SW480 (cell line): ENCODE results near the gene SEMA5A.

ENCODE experiments used
- DNase-seq: peaks from one replicate; pipeline ENCODE4 v3.0.0-alpha.2; 2016; ENCODE audit warnings: low spot score

SEMA5A gene

DNA sequence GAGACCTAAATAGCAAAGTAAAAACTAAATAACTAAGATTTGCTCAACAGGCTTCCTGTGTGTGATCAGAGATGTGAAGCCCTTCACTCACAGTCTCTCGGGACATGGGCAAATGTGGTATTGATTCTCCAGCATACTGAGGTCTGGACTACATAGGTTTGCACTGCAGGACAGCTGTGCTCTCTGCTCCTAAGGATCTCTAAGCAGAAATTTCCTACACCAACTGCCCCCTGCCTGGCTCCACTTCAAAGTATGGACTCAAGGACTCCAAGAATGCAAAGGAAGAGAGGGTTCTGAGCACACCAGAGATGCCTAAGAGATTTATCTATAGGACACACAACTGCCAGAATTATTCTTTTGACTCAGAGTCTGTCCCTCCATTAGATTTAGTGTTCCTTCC is 487.2 kb downstream of the SEMA5A start:
- DNase-seq, result no peak

DNA sequence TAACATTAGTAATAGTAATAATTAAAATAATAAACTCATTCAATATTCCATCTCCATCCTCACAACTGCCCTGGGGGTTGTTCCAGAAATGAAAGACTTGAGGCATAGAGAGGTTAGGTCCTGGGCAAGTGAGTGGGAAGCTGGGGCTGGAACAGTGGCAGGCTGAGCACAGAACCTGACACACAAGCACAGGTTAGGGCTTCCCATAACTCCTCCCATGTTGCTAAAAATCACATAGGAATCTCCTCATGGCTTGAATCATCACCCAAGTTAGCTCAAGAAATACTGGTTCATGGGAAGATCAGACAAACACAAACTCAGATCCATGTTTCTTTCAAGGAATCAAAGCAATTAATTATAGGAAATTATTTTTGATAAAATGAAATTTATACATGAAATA is 487.7 kb downstream of the SEMA5A start:
- no peak for DNase-seq

DNA sequence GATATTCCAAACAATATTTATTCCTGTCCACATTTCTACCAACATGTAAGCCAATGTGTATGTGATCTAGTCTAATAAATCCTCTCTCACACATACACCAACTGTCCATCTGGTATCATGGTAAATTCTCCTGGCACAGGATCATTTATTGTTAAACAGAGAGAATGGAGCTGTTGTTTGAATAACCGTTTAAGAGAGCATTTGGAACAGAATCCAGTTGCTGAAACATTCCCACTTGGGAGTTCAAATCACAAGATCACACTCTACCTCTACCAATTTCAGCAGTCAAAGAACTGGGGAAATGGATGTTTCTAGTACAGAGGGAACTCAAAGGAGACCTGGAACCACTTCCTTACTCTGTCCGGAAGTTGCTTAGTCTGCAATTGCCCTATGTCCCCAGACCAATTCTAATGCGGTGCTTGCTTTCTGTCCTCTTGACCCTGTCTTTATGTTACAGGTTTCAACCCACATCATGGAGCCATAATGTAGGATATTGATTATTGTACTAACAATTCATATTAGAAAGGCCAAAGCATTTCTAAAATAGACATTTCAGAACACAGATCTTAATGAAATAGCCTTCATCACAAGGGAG is 488.4 kb downstream of the SEMA5A start:
- no peak for DNase-seq

DNA sequence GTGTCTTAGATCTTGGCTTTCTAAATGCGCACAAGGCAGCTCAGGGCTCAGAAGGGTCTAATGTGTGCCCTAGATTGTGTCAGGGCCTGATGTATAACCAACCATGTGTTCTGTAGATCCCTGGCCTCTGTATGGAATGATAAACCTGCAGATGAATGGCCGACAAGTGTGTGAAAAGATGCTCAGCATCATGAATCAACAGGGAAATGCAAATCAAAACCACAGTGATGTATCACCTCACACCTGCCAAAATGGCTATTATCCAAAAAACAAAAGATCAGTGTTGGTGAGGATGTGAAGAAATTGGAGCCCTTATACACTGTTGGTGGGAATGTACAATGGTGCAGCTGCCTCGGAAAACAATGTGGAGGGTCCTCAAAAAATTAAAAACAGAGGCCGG is 489.8 kb downstream of the SEMA5A start:
- DNase-seq, result no peak

GRCh38 chr5:9054821-9055589 is 490.9 kb downstream of the SEMA5A start:
- DNase-seq, result no peak

DNA sequence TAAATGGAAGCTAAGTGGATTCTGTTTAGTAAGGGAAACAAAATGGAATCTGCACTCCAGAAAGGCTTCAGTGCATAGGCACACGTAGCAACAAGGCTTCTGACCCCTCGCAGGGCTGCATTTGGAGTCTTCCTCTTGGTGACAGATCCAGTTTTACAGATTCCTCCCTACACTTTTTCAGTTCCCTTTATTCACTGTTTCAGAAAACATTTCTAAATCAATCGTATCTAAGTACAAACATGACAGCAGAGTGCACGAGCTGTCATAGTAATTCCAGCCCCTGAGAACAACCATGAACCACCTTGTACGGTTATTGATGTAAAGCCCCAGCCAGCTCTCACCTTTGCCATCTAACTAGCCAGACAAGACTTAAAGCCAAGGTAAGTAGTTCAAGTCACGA is 491.6 kb downstream of the SEMA5A start:
- DNase-seq, result no peak

DNA sequence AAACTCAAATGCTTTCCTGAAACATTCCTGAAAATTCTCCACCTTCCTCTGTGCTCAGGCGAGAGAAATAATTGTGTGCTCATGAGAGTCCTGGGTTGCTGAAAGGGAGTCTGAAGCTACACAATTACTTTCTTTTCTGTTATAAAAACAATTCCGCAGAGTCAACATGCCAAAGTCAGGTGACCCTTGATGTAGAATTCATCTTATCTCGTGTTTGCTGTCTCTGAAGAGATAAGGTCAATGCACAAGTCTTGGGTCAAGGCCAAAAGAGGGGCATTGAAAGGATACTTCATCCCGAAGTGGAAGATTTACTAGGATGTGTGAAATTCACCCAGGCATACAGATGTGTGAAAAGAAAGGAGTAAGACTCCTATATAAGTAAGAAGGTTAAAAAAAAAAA is 493.5 kb downstream of the SEMA5A start:
- no peak for DNase-seq

DNA sequence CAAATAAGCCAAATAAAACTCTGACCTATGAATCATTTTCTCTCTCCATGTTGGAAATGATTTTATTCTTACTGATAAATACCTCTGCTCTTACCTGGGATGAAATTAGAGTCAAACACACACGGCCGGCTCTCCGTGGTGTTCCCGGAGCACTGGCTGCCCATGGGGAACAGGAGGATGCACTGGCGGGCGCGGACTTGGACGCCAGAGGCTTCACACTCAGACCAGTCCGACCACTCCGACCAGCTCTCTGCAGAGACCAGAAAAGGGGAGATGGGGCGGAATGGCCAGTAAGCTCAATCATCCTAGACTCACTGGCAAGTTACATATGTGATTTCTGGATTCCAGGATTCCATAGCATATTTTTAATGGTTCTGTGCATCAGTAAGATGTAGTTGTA is 494.1 kb downstream of the SEMA5A start:
- no peak for DNase-seq

- no peak for DNase-seq
Measured at GRCh38 chr5:9047932-9048331, 497.9 kb downstream of the SEMA5A start.

DNA sequence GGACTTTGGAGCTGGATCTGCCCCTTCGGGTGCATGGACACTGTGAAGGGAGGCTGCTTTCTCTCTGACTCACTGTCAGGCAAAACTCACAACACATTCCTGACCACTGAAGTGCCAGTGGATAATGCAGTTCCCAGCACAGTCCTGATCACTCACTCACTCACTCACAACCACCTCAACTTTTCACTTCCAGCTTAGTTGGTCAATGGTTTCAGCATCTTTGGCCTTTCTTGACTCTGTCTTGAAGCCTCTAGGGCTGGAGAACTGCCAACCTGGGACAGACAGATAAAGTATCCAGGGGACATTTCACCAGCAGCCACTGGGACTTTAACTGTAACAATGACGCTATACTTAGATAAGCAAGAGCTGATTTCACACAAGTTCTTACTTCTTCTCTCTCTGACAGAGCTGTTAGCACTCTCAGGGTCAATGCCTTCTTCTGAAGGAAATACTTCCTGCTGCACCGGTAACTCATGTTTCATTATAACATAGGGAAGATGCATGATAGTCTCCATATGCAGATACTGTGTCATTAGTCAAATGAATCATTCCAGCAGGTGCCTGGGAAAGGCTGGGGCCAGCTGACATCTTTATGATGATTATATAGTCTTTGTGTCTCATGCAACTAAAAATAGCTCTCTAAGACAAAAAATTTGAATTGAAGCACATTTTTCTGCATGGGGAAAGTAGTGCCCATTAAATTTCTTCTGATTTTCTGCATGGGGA is 499.0 kb downstream of the SEMA5A start:
- DNase-seq, result no peak

DNA sequence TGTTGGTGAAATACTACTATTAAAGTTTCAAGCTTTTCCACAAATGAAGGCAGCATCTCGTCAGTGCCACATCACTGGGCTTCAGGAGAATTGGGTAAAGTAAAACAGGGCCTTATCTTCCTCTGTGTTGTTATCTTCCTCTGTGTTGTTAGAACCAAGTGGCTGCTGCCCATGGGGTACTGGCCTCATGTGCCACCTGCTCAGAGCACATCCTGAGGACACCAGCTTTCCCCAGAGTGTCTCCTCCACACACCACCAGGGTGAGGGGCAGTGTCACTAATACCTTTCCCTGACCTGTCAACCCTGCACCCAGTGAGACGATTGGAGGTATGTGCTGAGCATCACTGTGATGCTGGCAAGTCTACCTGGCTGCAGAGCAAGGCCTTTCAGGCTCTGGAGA is 499.9 kb downstream of the SEMA5A start:
- no peak for DNase-seq

GRCh38 chr5:9042241-9042640 is 503.6 kb downstream of the SEMA5A start:
- DNase-seq, result no peak

GRCh38 chr5:9040475-9040874 is 505.4 kb downstream of the SEMA5A start:
- DNase-seq, result no peak

DNA sequence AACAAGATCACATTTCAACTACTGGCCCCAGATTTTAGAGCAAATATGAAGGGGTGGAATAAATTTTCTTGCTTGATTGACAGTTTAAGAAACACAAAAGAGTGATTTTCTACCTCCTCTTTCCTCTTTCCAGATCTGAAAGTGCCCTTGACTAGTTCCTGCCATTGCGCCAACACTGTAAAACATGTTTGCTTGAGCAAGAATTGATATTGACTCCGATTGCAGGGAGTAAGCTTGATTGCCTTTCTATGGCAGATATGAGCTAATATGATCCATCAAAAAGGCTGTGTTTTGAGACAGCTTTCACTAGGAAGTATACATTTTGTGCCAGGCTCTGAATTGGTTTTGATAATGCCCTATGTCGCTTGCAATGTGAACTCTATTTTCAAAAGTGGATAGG is 508.8 kb downstream of the SEMA5A start:
- no peak for DNase-seq

GRCh38 chr5:9035346-9035745 is 510.5 kb downstream of the SEMA5A start:
- no peak for DNase-seq

DNA sequence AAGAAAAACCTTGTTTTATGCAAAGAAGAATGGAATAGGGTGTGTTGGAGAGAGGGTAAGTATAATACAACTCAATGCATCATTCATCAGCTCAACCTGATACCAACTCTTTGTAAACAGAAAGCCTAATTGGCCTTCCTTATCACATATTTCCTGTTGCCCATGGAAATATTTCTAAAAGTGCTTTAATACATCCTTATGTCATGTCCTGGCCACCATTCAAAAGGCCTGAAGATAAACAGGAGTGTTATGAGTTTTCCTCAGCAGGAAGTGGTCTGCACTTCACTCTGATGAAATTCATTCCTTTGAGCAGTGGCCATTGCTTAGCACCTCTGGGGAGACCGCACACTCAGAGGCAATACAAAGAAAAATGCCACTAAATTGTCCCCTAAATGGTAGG is 511.2 kb downstream of the SEMA5A start:
- DNase-seq, result no peak

GRCh38 chr5:9033524-9033923 is 512.4 kb downstream of the SEMA5A start:
- no peak for DNase-seq

- no peak for DNase-seq
Measured at GRCh38 chr5:9025942-9026341, 519.9 kb downstream of the SEMA5A start.

- no peak for DNase-seq
Measured at GRCh38 chr5:9020996-9021395, 524.9 kb downstream of the SEMA5A start.

DNA sequence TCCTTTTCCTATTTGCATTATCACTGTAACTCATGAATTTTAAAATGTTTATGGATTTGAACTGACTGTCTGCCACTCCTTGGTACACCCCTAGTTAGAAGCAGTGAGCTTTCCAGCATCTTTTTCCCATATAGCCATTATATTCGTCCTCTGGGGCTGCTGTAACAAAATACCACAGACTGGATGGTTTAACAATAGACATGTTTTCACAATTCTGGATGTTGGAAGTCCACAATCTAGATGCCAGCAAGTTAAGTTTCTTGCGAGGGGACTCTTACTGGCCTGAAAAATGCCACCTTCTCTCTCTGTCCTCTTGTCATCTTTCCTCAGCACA is 530.0 kb downstream of the SEMA5A start:
- DNase-seq, result no peak

- no peak for DNase-seq
Measured at GRCh38 chr5:9015260-9015936, 530.5 kb downstream of the SEMA5A start.

DNA sequence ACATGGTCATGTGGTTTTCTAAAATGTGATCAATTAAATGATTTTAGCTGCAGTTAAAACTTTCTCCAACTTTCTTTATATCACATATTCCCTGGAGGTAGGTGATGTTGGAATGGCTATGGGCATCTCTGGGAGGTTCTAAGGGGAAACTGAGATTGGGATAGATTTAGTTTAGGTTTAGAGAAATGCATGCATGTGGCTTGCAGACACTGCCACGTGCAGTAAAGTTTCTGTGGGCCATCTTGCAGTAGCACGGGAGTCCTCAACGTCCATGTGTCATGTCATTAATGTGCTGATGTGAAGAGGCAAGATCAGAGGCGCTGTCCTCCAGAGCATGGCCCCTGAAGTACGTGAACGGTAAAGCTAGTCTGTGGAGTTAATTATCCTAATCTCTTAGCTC is 532.7 kb downstream of the SEMA5A start:
- DNase-seq, result no peak
